ENCODE data around the gene ZNF385D. TPM values are rescaled to one million over a fixed set of nuclear protein-coding genes. Genes with fewer than 3 reads are reported as not detected.

ZNF385D gene
- total RNA-seq, 4 donors from 2014 or later, result 0.49 to 2.2 (median 1.5) TPM

DNA sequence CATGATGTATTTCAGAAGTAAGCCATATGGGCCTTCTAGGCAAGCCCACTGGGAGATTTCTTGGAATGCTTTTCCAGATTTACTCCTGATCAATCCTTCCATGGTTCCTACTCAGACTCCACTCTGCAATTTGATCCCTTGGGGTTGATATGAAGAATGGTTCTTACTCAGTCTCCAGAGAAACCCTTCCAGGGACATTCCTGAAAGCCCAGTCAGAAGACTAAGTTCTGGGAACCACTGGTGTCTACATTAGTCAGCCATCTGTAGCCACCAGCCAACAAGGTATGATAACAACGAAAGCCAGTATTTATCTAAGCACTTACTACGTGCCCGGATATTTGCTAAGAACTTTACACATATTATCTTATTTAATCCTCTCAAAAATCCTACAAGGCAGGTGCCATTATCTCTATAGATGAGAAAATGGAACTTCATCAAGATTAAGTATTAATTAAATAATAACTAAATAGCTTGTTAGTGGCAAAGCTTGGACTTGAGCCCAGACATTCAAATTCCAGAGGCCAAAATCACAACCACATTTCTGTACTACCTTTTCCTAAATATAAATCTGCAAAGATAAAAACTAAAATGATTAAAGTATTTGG is 32.7 kb downstream of the ZNF385D start:
- DNase-seq, result no peak
- intact Hi-C loops (cut with DNase I), result no loop called here
- no peak overlapping the region for H3K27ac ChIP-seq
- no peak overlapping the region for H3K4me3 ChIP-seq (replicated peaks in 1 of 3)
- H3K36me3 ChIP-seq, result no peaks in the 10 kb centered on the region
- no peaks in the 10 kb centered on the region for H3K27me3 ChIP-seq
- H3K4me1 ChIP-seq, result no peaks in the 10 kb centered on the region
- TF ChIP-seq, protein P1, sequence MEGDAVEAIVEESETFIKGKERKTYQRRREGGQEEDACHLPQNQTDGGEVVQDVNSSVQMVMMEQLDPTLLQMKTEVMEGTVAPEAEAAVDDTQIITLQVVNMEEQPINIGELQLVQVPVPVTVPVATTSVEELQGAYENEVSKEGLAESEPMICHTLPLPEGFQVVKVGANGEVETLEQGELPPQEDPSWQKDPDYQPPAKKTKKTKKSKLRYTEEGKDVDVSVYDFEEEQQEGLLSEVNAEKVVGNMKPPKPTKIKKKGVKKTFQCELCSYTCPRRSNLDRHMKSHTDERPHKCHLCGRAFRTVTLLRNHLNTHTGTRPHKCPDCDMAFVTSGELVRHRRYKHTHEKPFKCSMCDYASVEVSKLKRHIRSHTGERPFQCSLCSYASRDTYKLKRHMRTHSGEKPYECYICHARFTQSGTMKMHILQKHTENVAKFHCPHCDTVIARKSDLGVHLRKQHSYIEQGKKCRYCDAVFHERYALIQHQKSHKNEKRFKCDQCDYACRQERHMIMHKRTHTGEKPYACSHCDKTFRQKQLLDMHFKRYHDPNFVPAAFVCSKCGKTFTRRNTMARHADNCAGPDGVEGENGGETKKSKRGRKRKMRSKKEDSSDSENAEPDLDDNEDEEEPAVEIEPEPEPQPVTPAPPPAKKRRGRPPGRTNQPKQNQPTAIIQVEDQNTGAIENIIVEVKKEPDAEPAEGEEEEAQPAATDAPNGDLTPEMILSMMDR (IDR thresholded peaks at IDR 0.05), result no peak
- TF ChIP-seq POLR2A (IDR thresholded peaks at IDR 0.05), result no peak
- 76 to 80% methylated on average over 3 of the region's 3 CpGs for WGBS, 2 donors
- no peaks in the 10 kb centered on the region for H3K9me3 ChIP-seq

DNA sequence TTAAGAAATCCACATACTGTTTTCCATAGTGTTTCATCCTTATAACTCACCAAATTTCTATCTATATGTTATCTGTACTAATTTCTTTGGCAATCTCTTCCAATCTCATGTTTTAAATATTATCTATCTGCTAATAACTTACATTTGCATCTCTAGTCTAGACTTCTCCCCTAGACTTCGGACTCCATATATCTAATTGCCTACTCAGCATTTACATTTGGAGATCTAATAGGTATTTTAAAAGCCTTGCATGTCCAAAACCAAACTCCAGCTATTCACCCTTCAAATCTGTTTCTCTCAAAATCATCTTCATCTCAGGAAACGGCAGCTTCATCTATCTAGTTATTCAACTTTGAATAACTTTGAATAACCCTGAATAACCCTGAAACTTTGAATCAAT is 35.3 kb downstream of the ZNF385D start:
- Histone ChIP-seq H3K27ac (no peak overlapping the region), H3K4me3 (replicated peaks in 1 of 3) (no peak overlapping the region), H3K36me3 (no peaks in the 10 kb centered on the region), H3K4me1 (no peaks in the 10 kb centered on the region), H3K27me3 (no peaks in the 10 kb centered on the region), H3K9me3 (no peaks in the 10 kb centered on the region)
- TF ChIP-seq, protein P1 (IDR thresholded peaks at IDR 0.05), result no peak
- TF ChIP-seq POLR2A (IDR thresholded peaks at IDR 0.05), result no peak
- DNase-seq, result no peak
- intact Hi-C loops (cut with DNase I), result no loop called here
- WGBS, 2 donors, result 19 to 49% methylated on average over 2 of the region's 2 CpGs

DNA sequence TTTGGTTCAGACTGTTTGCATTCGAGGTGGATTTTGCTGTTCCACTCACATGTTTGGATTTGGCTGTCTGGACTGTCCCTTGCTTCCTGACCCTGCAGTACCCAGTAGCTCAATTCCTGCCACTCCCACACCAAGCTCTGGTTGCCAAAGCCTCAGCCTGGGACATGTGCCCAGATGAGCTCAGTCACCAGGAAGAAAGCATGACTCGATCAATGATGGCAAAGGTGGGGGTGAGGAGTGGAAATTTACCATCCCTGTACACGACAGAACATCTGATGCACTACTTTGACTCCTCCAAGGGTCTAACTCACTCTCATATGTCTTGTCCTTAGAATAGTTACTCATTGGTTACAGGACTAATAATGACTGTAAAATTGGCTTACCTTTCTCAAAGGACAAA is 45.2 kb downstream of the ZNF385D start:
- TF ChIP-seq, protein P1 (IDR thresholded peaks at IDR 0.05), result no peak
- TF ChIP-seq POLR2A (IDR thresholded peaks at IDR 0.05), result no peak

DNA sequence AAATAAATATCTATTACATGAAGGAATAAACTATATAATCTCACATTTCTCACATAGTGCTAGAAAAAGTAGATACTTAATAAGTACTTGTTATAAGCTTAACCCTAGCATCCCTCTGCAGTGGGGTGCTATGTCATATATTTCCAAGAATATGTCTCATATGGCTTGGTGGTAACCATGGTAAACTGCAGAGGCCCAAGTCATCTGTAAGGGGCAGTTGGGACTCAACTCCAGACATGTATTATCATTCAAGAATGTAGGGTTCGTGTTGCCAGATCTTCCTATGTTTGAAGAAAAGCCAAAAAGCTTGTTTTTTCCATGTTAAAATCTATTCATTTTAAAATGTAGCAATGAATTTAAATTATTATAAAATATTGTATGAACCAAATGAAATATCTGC is 46.2 kb downstream of the ZNF385D start:
- 93% methylated on average over 1 of the region's 1 CpG for WGBS, 2 donors
- Histone ChIP-seq H3K27me3 (no peaks in the 10 kb centered on the region), H3K27ac (no peak overlapping the region), H3K4me1 (no peaks in the 10 kb centered on the region), H3K36me3 (no peaks in the 10 kb centered on the region), H3K9me3 (no peaks in the 10 kb centered on the region), H3K4me3 (replicated peaks in 1 of 3) (no peak overlapping the region)
- intact Hi-C loops (cut with DNase I), result no loop called here
- no peak for DNase-seq
- TF ChIP-seq, protein P1 (IDR thresholded peaks at IDR 0.05), result no peak
- TF ChIP-seq POLR2A (IDR thresholded peaks at IDR 0.05), result no peak

More for the DNA sequence above, 45.2 kb downstream of the ZNF385D start:
- Histone ChIP-seq H3K4me1 (no peaks in the 10 kb centered on the region), H3K27me3 (no peaks in the 10 kb centered on the region), H3K36me3 (no peaks in the 10 kb centered on the region), H3K4me3 (replicated peaks in 1 of 3) (no peak overlapping the region), H3K27ac (no peak overlapping the region), H3K9me3 (no peaks in the 10 kb centered on the region)
- peak; percentile 13 to 24 for DNase-seq
- WGBS, 2 donors, result 59 to 79% methylated on average over 3 of the region's 3 CpGs
- intact Hi-C loops (cut with DNase I), result no loop called here

DNA sequence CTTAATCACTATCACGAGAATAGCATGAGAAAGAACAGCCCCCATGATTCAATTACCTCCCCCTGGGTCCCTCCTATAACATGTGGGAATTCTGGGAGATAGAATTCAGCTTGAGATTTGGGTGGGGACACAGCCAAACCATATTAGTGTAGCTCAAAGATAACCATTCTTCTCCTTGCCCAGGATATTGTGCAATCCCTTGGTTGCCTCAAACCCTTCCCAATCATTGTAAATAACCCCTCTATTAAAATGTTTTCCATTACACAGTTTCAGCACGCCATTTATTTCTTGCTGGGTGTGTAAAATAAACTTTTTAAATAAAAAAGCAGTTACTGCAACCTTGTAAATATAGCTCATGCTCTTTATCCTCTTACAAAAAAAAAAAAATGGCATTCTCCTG is 47.7 kb downstream of the ZNF385D start:
- Histone ChIP-seq H3K4me3 (replicated peaks in 1 of 3) (no peak overlapping the region), H3K4me1 (no peaks in the 10 kb centered on the region), H3K9me3 (no peaks in the 10 kb centered on the region), H3K27me3 (no peaks in the 10 kb centered on the region), H3K36me3 (no peaks in the 10 kb centered on the region), H3K27ac (no peak overlapping the region)
- DNase-seq, result no peak
- intact Hi-C loops (cut with DNase I), result no loop called here
- TF ChIP-seq, protein P1 (IDR thresholded peaks at IDR 0.05), result no peak
- TF ChIP-seq POLR2A (IDR thresholded peaks at IDR 0.05), result no peak
- 91 to 94% methylated on average over 2 of the region's 2 CpGs for WGBS, 2 donors

All from thyroid gland (tissue), 4 donors.